ENCODE results near the gene MCFD2.

GRCh38 chr2:46943881-46944798 is 28.5 kb upstream of the MCFD2 start:
- TF ChIP-seq POLR2A (IDR thresholded peaks at IDR 0.05; ENCODE audit: low read depth, low read length) (peak; percentile 82), TAF1 (IDR thresholded peaks at IDR 0.05; ENCODE audit: low read depth, low read length) (peak; percentile 37; the same call in 1 of the 2 replicates)
